Ramos (cell line): ENCODE results near the gene R3HDM2.
"Not testable (repeated sequence)": the region's sequence is repeated elsewhere in the genome, so short reads cannot be mapped to it uniquely, and the experiment has no call there.

Source experiments
- in situ Hi-C: fragments of 300-500 bp; cut with MboI; formaldehyde crosslinking; loops from one replicate; pipeline ENCODE4 v1.14.3; 2022; ENCODE audit warnings: low sequenced_read_pairs; ENCODE audit not compliant: unreplicated experiment

Gene R3HDM2

DNA sequence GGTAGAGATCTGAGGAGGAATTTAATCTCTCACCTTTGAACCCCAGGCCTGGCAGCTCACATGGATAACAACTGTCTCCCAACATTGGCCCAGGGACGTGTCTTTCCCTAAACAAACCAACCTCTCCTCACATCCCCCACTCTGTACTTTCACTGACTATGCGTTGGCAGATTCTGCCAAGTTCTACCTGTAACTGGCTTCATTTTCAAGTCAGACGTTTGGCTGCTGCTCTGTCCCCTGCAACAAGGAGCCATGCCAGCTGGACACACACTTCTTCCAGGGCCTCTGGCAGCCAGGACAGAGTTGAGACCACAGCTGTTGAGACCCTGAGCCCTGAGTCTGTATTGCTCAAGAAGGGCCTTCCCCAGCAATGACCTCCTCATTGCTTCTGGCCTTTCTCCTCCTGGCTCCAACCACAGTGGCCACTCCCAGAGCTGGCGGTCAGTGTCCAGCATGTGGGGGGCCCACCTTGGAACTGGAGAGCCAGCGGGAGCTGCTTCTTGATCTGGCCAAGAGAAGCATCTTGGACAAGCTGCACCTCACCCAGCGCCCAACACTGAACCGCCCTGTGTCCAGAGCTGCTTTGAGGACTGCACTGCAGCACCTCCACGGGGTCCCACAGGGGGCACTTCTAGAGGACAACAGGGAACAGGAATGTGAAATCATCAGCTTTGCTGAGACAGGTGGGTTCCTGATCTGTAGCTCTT, 3.8 kb upstream of the R3HDM2 start, which contains the start of gene INHBC:
INHBC (plus strand) TSS at position 268 of the 707 bp plus-strand sequence; CDS start at position 371, 103 bp downstream.
- in situ Hi-C loops: no loop called here

DNA sequence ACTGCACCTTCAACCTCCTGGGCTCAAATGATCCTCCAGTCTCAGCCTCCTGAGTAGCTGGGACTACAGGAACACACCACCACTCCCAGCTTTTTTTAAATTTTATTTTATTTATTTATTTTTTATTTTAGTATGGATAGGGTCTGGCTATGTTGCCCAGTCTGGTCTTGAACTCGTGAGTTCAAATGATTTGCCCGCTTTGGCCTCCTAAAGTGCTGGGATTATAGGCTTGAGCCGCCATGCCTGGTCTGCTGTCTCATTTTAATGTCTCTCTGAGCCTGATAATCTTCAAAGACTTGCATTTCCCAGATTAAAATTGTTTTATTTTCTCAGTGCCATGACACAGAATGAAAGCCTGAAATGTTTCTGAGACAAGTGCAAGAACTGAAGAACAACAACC, 2.5 kb upstream of the R3HDM2 start:
- in situ Hi-C loops: no loop called here

DNA sequence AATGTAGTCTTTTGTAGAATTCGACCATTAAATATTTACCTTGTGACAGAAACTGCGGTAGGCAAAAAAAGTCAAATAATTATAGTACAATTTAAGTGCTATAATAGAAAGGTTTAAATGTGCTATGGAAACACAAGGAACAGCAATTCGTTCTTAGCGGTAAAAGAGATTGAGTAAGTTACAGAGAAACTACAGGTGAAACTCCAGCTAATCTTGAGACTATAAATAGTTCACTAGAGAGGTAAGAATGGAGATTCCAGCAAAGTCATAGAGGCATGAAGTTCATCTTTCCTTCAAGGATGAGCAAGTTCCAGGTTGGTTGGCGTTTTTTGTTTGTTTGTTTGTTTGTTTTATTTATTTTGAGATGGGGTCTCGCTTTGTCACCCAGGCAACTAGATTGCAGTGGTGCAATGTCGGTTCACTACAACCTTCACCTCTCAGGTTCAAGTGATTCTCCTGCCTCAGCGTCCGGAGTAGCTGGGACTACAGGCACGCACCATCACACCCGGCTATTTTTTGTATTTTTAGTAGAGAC, 878 bp upstream of the R3HDM2 start:
- in situ Hi-C loops: no loop called here

DNA sequence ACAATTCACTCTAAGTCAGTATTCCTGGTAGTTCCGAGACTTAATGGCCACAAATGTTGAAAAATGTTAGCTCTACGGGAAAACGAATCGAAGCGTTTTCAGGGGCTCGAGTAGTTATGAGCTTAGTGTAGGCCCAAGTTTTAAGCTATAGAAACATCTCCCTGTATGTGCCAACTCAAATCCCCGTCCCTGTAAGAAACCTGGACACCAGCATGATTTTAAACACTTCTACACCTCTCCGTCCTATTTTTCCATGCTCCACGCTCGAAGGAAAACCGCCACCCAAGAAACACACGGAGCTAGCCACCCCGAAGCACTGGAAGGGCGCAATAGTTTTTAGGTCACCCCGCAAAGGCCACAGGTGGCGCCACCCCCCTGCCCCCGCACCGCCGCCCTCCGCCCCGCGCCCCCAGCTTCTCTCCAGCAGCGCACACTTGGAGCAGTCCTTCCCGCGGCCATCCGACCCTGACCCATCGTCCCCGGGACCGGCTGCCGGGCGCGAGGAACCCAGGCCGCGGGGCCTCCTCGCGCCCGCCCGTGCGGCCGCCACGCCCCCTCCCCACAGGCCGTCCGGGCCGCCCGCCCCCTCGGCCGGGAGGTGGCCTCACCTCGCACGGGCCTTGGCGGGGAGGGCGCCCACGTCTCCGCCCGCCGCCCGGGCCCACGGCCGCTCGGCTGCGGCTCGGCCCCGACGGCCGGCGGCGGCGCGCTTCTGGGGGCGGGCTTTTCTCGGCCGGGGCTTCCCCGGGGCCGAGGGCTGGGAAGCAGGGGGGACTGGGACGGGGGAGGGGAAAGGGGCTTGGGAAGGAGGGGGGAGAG, 522 bp downstream of the R3HDM2 start:
- in situ Hi-C loops: no loop called here

DNA sequence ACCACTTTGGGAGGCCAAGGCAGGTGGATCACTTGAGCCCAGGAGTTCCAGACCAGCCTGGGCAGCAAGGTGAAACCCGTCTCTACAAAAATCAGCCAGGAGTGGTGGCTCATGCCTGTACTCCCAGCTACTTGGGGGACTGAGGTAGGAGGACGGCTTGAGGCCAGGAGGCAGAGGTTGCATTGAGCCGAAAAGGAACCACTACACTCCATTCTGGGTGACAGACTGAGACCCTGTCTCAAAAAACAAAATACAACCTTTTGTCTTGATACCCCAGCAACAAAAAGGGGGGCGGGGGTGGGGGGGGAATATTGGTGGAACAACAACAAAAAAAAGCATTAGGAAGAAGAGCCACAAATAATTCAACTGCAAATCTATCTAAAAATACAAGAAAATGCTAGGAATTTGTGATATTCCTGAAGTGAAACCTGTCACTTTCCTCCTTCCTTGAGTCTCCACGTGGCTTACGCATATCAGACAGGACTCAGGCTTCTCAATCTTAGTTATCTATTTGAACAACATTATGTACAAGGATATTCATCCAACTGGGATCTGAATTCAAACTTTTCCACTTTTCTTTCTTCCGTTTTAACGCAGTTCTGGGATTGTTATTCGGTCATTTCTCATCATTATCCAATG, 1.3 kb downstream of the R3HDM2 start:
- in situ Hi-C loops: no loop called here

DNA sequence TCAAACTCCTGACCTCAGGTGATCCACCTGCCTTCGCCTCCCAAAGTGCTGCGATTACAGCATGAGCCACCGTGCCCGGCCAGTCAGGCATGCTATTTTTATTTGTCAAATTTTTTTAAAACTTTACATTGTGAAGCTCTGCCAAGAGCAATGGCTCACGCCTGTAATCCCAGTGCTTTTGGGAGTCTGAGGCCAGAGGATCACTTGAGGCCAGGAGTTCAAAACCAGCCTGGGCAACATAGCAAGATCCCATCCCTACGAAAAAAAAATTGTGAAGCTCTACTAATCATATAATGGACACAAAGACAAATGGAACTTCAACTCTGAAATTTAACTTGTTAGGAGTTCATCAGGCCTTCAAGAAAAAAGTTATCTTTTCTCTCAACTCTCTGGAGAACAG, 1.9 kb downstream of the R3HDM2 start:
- in situ Hi-C loops: no loop called here

DNA sequence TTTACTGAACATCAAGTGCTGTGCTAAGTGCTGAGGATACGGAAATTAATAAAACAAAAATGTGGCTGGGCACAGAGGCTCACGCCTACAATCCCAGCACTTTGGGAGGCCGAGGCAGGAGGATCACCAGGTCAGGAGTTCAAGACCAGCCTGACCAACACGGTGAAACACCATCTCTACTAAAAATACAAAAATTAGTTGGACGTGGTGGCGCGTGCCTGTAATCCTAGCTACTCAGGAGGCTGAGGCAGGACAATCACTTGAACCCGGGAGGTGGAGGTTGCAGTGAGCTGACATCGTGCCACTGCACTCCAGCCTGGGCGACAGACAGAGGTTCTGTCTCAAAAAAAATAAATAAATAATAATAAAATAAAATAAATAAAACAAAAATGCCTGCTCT, 3.9 kb downstream of the R3HDM2 start:
- in situ Hi-C loops: not testable (repeated sequence)

DNA sequence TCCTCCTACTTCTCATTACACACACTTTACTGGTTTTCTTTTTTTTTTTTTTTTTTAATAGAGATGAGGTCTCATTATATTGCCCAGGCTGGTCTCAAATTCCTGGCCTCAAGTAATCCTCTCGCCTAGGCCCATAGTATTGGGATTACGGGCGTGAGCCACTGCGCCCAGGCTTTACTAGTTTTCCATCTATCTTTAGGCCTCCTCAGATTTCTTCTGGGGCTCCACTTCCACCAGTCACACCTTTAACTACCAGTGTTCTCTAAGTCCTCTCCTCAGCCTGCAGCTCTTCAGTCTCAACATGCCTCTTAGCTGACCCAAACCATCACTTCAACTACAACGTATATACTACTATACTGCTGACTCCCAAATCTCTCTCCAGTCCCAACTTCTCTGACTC, 10.4 kb downstream of the R3HDM2 start:
- in situ Hi-C loops: no loop called here

DNA sequence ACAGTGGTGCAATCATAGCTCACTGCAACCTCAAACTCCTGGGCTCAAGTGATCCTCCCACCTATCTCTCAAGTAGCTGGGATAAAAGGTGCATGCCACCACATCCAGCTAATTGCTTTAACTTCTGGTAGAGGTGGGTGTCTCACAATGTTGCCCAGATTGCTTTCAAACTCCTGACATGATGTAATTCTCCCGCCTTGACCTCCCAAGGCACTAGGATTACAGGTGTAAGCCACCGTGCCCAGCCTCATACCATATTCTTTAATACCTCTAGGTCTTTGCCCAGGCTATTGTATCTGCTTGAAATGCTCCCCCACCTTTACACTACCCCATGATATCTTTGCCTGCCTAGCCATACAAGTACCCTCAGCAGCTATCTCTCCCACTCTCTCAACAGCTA, 11.3 kb downstream of the R3HDM2 start:
- in situ Hi-C loops: no loop called here

DNA sequence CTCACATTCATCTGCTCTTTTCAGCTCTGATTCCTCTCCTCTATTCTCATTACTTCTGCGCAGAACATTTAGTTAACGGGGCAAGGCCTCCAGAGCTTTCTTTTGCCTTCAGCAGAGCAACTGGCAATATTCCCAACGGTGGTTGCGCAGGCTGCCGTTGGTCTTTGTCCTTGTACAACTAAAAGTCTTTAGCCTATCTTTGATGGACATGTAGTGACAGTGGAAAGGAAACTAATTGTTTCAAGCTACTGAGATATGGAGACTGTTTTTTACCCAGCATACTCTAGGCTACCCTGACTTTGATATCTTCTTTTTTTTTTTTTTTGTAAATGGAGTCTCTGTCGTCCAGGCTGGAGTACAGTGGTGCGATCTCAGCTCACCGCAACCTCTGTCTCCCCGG, 12.6 kb downstream of the R3HDM2 start:
- in situ Hi-C loops: no loop called here

DNA sequence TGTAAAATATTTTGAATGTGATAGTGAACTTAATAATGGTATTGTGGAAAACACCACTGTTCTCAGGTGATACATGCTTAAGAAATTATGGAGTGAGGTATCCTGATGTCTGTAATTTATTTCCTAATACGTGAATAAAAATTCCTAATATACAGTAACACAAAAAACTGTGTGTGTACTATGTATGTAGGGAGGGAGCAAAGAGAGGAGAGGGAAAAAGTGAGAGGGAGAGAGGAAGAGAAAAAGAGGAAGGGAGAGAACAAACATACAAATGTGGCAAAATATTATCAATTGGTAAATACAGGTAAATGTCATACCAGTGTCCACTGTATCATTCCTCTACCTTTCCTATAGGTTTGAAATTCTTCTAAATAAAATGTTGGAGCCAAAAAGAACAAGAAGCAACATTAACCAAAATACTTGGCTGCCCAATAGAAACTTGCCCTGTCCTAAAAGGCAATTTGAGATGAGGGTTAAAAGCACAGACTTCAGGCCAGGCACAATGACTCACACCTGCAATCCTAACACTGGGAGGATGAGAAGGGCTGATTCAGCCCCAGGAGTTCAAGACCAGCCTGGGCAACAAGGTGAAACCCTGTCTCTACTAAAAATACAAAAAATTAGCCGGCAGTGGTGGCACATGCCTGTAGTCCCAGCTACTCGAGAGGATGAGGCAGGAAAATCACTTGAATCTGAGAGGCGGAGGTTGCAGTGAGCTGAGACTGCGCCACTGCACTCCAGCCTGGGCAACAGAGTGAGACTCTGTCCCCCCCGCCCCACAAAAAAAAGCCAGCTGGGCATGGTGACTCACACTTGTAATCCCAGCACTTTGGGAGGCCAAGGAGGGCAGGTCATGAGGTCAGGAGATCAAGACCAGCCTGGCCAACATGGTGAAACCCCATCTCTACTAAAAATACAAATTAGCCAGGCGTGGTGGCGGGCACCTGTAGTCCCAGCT, 14.5 kb downstream of the R3HDM2 start:
- in situ Hi-C loops: no loop called here

DNA sequence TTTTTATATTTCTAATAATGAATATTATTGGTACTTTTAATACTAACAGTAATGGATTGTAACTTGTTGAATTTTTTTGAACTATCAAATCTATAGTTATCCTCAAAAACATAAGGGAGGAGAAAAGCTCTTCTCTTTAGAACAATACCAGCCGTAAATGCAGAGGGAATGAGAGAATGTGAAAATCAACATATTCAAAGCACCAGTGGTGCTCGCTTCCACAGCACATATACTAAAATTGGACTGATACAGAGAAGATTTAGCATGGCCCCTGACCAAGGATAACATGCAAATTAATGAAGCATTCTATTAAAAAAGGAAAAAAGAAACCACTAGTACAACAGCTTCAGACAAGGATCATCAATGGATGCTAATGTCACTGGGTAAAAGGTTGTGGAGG, 15.8 kb downstream of the R3HDM2 start:
- in situ Hi-C loops: no loop called here

DNA sequence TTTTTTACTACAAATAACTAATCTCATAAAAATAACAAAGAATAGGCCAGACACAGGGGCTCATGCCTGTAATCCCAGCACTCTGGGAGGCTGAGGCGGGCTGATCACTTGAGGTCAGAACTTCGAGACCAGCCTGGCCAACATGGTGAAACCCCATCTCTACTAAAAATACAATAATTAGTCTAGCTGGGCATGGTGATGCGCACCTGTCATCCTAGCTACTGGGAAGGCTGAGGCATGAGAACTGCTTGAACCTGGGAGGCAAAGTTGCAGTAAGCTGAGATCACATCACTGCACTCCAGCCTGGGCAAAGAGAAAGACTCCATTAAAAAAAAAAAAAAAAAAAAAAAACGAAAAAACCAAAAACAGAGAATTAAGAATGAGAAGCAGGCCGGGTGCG, 16.7 kb downstream of the R3HDM2 start:
- in situ Hi-C loops: not testable (repeated sequence)

DNA sequence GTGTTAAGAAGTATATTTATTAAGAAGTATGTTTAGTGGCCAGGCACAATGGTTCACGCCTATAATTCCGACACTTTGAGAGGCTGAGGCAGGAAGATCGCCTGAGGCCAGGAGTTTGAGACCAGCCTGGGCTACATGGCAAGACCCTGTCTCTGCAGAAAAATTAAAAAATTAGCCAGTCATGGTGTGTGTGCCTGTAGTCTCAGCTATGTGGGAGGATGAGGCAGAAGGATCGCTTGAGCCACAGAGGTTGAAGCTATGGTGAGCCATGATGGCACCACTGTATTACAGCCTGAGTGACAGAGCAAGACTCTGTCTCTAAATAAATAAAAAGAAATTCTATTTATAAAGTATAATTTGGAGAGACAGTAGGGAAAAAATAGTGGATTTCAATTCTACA, 20.3 kb downstream of the R3HDM2 start:
- in situ Hi-C loops: no loop called here

DNA sequence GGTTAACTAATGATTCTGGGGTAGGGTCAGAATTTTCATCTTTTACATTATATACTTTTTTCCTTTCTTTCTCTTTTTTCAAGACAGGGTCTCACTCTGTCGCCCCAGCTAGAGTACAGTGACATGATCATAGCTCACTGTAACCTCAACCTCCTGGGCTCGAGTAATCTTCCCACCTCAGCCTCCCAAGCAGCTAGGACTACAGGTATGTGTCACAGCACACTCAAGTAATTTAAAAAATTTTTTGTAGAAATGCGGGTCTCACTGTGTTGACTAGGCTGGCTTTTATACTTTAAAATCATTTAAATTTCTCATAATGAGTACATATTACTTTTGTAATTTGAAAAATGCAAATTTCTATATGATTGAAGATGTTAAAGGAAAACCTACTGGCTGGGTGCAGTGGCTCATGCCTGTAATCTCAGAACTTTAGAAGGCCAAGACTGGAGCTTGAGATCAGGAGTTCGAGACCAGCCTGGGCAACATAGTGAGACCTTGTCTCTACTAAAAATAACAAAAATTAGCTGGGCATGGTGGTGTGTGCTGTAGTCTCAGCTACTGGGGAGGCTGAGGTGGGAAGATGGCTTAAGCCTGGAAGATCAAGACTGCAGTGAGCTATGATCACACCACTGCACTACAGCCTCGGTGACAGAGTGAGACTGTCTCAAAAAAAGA, 25.7 kb downstream of the R3HDM2 start:
- in situ Hi-C loops: no loop called here

DNA sequence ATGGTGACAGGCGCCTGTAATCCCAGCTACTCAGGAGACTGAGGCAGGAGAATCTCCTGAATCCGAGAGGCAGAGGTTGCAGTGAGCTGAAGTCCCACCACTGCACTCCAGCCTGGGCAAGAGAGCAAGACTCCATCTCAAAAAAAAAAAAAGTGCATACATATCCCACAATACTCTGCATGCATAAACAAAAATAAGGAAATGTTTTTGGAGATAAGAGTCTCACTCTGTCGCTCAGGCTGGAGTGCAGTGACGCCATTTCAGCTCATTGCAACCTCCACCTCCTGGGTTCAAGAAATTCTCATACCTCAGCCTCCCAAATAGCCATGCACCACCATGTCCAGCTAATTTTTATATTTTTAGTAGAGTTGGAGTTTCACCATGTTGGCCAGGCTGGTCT, 28.7 kb downstream of the R3HDM2 start:
- in situ Hi-C loops: not testable (repeated sequence)

DNA sequence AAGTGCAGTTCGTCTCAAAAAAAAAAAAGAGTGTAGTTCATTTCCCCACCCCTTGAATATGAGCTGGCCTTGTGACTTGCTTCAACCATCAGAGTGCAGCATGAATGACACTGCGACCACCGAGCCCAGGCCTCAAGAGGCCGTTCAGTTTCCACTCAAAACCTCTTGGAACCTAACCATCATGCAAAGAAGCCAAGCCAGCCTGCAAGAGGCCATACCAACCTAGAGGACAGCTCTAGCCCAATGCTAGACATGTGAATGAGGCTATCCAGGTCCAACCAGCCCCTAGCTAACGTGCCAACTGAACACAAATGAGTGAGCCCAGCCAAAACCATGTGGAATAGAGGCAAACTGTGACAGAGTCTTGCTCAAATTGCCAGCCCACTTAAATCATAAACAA, 29.7 kb downstream of the R3HDM2 start:
- in situ Hi-C loops: no loop called here

DNA sequence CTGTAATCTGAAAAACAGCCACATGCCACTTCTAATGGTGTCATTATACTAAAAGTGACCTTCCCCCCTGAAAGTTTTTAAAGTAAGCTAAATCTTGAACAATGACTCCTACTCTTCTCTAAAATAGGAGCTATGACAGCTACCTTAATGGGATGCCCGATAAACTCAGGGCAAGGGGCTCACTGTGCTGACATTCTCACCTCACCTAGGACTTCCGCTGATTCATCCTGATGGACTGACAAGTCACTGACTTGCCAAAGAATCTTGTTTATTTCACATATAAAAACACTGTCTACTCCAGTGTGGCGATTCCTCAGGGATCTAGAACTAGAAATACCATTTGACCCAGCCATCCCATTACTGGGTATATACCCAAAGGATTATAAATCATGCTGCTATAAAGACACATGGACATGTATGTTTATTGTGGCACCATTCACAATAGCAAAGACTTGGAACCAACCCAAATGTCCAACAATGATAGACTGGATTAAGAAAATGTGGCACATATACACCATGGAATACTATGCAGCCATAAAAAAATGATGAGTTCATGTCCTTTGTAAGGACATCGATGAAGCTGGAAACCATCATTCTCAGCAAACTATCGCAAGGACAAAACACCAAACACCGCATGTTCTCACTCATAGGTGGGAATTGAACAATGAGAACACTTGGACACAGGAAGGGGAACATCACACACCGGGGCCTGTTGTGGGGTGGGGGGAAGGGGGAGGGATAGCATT, 31.0 kb downstream of the R3HDM2 start:
- in situ Hi-C loops: not testable (repeated sequence)

DNA sequence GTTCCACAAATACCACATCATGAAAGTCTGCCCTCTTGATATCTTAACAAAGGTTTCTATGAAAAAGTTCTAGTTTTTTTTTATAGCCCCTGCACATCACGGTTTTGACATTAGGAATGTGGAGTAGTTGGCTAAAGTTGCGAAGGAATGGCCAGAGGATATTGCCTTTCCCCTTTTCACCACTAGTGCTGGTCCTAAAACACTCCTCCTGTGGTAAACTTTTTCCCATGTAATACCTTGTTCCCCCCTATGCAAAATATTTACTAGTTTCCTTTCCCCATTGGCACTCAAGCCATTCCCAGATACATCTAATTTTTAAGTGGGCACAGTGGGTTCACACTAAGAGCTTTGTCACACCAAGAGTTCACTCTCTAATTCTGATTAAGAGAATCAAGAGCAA, 33.4 kb downstream of the R3HDM2 start:
- in situ Hi-C loops: no loop called here
